GM19351 (cell line): ENCODE results near the gene ZBTB39.
"Not testable (repeated sequence)": the region's sequence is repeated elsewhere in the genome, so short reads cannot be mapped to it uniquely, and the experiment has no call there.

Experiments used
- ATAC-seq: cut with Tn5 transposase; IDR thresholded peaks from one replicate; pipeline ENCODE4 v1.9.1; 2021; ENCODE audit warnings: mild to moderate bottlenecking, moderate library complexity; ENCODE audit not compliant: unreplicated experiment

ZBTB39 gene

DNA sequence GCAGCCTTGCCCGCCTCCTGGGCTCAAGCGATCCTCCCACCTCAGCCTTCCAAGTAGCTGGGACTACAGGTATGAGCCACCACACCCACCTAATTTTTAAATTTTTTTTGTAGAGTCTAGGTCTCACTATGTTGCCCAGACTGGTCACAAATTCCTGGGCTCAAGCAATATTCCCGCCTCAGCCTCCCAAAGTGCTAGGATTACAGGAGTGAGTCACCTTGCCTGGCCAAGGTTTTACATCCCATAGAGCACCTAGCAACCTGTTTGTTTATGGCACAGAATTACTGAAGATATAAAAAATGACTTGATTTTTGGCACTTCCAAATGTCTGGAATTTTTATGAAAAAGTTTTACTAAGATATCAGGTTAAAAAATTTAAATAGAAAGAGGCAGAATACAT lies 27.1 kb upstream of the ZBTB39 start:
- no peak for ATAC-seq

DNA sequence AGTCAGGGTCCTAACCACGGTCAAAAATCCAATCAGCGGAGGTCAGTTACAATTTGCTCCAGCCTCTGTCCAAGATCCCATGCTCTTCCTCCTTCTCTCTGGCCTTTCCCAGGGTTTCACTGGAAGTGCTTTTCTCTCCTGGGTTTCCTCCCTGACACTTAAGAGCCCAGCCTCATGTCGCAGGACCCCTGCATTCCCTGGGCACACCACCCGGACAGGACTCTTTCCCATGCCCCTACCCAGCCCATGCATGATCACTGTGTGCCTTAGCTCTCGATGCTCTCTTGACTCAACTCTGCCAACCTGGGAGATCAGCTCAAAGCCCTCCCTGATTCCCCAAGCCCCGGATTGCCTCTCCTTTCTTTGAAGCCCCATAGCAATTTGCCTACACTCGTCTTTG lies 25.4 kb upstream of the ZBTB39 start:
- no peak for ATAC-seq

- no peak for ATAC-seq
Observed at GRCh38 chr12:57031138-57031725, 24.9 kb upstream of the ZBTB39 start.

DNA sequence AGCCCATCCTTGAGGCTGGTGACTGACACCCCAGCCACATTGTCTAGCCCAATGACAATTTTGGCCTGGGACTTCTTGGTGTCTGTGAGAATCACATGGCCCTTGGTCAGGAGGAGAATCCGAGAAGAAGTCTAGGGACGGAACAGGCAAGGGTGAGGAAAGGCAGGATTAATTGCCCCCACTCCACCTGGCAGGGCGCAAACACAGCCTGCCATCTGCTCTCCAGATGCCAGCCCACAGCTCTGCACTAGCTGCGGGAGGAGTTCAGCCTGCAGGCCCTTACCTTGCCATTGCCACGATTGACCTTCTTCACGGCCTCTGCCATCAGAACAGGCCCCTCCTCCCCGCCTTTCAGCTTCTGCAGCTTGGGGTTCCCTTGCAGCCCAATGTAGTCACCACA lies 23.1 kb upstream of the ZBTB39 start:
- no peak for ATAC-seq

- ATAC-seq, result no peak
Observed at GRCh38 chr12:57027805-57028153, 21.4 kb upstream of the ZBTB39 start.

DNA sequence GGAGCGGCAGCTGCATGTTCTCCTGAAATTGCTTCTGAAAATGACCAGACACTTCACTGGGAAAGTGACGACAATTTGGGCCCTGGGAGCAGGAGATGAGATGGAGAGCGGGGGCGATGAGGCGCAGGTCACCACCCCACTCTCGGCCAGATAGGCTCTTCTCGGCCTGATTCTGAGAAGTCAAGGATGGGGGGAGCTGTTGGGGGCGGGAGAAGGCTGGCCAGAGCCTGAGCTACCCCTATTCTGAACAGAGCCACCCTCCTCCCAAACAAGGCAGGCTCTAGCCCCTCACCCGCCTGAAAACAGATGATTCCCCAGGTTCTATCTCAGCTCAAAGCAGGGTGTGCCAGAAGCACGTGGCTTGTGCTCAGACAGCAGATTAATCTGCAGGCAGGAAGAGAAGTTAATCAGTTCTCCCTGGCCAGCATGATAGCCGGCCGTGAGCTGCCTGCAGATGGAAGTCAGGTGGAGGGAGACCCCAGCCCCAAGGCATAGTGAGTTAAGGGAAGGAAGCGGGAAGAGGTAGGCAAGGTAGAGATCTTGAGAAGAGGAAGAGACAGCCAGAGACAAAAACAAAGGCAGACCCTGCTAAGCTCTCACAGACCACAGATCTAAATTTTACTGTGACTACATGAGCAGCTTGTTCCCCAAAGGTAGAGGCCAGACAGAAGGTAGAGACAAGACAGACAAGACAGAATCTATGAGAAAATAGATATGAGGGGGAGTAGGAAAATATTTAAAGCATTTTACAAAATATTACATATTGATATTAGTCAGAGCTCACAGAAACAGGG lies 20.9 kb upstream of the ZBTB39 start:
- ATAC-seq, result no peak

DNA sequence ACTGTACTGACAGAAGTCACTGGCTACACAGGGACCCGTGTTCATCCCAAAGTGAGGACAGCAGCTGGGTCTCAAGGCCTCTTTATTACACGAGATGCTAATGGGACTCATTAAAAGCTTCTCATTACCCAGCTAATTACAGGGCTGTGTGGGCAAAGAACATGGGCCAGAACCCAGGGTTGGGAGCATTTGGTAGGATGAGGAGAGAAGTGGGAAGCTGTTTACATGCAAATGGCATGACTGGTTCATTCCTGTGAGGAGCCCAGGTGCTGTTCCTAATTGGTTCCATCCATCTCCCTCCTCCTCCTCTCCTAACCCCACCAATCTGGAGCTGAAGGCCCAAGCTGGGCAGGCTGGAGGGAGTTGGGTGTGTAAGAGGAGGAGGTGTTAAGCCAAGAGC lies 18.9 kb upstream of the ZBTB39 start:
- ATAC-seq, result no peak

DNA sequence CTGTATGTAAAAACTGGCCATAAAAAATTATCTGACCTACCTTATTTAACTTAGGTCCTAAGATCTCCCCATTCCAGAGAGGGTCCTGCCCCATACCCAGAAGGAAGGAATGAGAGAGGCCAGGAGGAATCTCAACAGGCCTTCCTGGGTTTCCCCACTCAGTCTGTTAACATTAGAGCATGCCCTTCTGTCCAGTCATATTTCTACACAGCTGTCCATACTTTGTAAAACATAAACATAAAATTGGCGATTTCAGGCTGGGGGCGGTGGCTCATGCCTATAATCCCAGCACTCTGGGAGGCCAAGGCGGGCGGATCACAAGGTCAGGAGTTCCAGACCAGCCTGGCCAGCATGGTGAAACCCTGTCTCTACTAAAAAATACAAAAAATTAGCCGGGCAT lies 16.0 kb upstream of the ZBTB39 start:
- not testable (repeated sequence) for ATAC-seq

GRCh38 chr12:57019983-57020719 lies 13.8 kb upstream of the ZBTB39 start:
- ATAC-seq, result no peak

DNA sequence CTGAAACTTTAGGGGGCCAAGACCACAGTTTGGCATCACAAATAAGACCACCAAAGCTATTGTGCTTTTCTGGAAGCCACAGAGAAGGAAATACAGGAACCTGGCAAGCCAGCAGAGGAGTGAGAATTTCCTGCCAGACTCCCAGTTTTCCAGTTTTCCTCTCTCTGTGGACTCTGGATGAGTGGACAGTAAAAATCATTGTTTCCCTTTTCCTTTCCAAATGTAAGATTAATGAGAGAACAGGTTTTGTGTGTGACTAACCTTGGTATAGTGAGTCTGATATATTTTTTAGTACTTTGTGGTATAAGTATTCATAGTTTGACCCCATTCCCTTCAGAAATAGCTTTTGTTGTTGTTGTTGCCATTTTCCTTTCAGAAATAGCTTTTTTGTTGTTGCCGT lies 12.6 kb upstream of the ZBTB39 start:
- no peak for ATAC-seq

GRCh38 chr12:57018353-57018752 lies 12.0 kb upstream of the ZBTB39 start:
- ATAC-seq, result not testable (repeated sequence)

- no peak for ATAC-seq
Observed at GRCh38 chr12:57016348-57016747, 10.0 kb upstream of the ZBTB39 start, which contains the start of gene TAC3. TSS of gene TAC3 (minus strand) at chr12:57016529. CDS start at chr12:57015797, 732 bp downstream.

DNA sequence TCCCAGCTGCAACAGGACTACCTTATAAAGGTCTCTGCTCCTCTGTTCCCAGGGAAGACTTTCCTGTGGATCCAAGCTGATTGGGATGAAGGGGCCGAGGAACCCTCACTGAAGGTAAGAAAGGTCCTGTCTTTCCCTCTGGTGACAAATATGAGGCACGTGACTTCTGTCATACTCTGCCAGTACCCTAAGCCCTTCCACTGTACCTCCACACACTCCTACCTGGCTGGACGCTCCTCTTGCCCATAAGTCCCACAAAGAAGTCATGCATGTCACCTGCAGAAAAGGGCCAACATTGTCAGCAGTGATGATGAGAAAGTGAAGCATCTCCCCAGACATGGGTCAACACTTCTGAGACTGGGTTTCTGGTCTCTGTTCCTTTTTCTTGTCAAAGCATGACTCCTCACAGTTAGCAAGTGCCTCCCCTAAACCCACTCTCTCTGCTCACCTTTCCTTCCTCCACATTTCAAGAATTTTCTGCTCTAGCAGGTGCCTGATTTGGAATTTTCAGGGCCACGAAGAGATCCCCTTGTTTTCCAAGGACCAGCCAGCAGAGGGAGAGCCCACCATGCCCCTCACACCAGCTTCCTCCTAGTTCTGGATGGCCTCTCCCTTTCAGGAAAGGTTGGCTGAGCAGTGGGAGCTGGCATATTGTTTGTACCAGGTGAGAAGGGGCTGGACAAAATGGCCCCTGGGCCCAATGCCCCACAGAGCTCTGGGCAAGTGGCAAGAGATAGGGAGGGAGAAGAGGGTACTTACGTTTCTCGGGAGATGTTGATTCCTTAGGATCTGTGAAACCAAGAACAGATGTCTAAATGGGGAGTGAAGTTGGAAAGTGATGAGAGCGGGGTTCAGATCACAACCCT lies 6.5 kb upstream of the ZBTB39 start:
- ATAC-seq, result peak; percentile 87

DNA sequence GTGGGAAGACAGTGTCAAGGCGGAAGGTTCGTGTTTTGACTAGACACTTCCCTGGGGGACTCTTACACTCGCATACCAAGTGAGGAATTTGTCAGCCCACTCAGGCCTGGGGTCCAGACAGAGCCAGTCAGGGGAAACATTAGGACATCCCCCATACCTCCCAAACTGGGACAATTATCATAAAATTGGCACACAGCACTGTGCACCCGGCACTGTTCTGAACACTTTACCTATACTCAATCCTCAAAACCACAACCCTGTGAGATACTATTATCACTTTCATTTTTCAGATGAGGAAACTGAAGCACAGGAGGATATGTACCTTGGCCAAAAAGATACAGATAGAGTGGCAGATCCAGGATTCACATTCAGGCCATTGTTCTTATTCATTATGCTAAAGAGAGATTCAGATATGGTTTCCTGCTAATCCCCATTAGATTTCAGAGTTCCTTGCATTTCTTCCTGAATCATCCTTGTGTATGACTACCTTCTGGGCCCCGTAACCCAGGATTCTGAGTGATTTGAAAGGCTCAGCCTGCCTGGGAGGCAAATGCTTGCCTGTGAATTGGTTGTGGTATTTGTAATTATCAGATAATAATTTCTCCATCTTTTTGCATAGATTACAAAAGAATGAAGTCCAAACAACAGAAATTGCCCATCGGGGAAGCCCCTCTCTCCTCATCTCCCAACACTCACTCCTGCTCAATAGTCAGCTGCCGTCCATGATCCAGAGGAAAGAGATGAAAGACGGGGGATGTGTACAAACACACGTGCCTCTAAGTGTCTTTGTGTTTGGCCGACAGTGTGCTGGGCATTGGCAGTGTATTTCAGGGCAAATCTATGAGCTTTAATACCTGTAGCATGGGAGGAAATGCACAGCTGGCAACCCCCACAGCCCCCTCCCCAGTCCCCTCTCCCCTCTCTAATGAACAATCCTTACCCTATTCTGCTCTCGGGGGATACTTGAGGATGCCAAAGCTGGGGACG lies 5.4 kb upstream of the ZBTB39 start:
- peak; percentile 63 for ATAC-seq

- no peak for ATAC-seq
Observed at GRCh38 chr12:57010627-57011247, 4.4 kb upstream of the ZBTB39 start.

DNA sequence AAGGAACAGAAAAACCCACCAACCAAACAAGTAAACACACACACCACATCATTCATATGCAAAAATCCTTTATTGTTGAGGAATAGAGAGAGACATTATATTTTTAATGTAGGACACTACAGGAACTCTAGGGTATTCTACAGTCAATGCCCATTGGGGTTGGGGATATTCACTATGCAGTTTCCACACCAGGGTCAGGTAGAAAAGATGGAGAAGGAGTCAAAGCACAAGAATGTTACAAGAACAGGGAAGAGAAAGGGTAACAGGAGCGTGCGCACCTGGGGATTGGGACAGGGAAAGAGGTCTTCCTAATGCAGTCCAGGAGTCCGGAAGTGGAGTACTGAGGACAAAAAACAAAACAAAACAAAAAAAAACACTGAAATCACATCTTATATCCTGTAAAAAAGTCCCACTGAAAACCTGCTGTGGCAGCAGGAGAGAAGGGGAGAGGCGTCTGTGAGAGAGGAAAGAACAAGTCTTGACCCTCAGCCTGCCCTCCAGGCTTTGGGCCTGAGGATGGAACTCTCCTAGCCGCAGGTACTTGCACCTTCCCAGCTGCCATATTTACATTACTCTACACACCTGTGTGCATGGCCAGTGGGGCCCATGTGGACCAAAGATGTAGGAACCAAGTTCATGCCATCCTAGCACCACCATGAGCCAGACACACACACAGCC lies 3.7 kb upstream of the ZBTB39 start:
- no peak for ATAC-seq

DNA sequence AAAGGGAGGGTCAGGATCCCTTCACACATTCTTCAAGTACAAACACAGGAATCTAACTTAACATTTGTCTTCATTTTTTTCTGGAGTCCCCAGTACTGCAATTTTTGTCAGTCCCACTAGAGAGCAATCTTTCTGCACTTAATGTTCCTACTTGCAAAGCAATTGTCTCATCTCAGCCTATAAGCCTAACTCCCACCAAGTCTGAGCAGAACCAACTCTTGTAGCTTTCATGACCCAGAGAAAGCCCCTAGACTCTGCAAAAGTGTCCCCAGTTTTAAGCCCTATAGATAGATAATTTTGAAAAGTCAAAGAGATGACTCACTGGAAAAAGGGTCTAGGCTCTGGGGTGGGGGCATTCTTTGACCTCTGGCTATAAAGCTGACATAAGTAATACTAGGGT lies 1.8 kb upstream of the ZBTB39 start:
- ATAC-seq, result no peak

DNA sequence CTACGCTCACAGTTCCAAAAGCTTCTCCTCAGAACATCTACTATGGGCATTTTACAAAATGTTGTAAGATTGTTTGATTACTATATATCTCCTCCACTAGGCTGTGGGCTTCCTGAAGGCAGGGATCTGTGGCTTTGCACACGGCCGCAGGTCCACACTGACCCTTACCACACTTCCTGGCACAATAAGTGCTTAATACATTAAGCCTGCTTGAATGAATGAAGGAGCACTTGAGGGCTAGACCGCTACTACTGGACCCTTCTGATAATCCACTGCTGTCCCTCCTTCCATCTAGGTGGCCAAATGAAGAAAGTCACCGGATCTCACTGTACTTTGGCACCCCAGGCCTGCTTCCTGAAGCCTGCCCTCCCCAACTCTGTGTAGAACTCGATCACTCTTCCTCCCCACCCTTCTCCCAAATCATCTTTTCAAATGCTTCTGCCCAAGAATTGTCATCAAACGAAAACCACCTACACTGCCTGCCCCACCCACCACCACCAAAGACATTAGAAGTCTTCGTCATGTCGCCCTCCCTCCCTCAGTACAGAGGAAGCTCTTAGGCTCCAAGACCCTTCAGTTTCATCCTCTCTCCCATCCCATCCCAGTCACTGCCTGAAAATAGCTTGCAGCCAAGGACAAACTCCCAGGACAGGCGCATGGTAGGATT lies 596 bp upstream of the ZBTB39 start:
- ATAC-seq, result no peak
